LHCN-M2 (cell line): ENCODE data around the gene MUC5B. TPM values are rescaled to one million over a fixed set of nuclear protein-coding genes. Genes with fewer than 3 reads are reported as not detected.

Source experiments
- DNase-seq: peaks from one replicate; pipeline ENCODE4 v3.0.0-alpha.2; 2012; ENCODE audit warnings: low read depth
- total RNA-seq: library from RNA; depleted of rRNA; stranded (reverse); fragments of >200 nt; gene quantifications from 2 replicates; pipeline ENCODE4 v1.2.3, GENCODE V29; 2014

MUC5B gene
- total RNA-seq, 1 experiment from 2014 or later = not detected

- DNase-seq = no peak
Measured at GRCh38 chr11:1280116-1281035, 57.5 kb downstream of the MUC5B start.

GRCh38 chr11:1281326-1281973, 58.6 kb downstream of the MUC5B start:
- no peak for DNase-seq

GRCh38 chr11:1281974-1282365, 59.1 kb downstream of the MUC5B start:
- no peak for DNase-seq

GRCh38 chr11:1283091-1283511, 60.2 kb downstream of the MUC5B start:
- DNase-seq = no peak

GRCh38 chr11:1283906-1284305, 61.0 kb downstream of the MUC5B start:
- DNase-seq = no peak

GRCh38 chr11:1285316-1285744, 62.5 kb downstream of the MUC5B start:
- no peak for DNase-seq

GRCh38 chr11:1285876-1286275, 63.0 kb downstream of the MUC5B start:
- DNase-seq = no peak

GRCh38 chr11:1287928-1288327, 65.1 kb downstream of the MUC5B start:
- DNase-seq = no peak

- DNase-seq = no peak
Measured at GRCh38 chr11:1288426-1289151, 65.7 kb downstream of the MUC5B start.

GRCh38 chr11:1289211-1289935, 66.5 kb downstream of the MUC5B start:
- DNase-seq = no peak

GRCh38 chr11:1290052-1291040, 67.5 kb downstream of the MUC5B start:
- DNase-seq = no peak

GRCh38 chr11:1291295-1292017, 68.6 kb downstream of the MUC5B start:
- DNase-seq = no peak

- no peak for DNase-seq
Measured at GRCh38 chr11:1292018-1292643, 69.3 kb downstream of the MUC5B start.

- no peak for DNase-seq
Measured at GRCh38 chr11:1292644-1293618, 70.1 kb downstream of the MUC5B start.

GRCh38 chr11:1293619-1294015, 70.8 kb downstream of the MUC5B start:
- no peak for DNase-seq

- no peak for DNase-seq
Measured at GRCh38 chr11:1295086-1295485, 72.2 kb downstream of the MUC5B start.

- DNase-seq = no peak
Measured at GRCh38 chr11:1295591-1295990, 72.7 kb downstream of the MUC5B start.

GRCh38 chr11:1296287-1296686, 73.4 kb downstream of the MUC5B start:
- DNase-seq = no peak
